H1 (cell line): ENCODE results near the gene HNRNPA3. TPM values are rescaled to one million over a fixed set of nuclear protein-coding genes. Genes with fewer than 3 reads are reported as not detected.

ENCODE experiments used
- BRCA1 ChIP-seq: IDR thresholded peaks from 2 replicates; pipeline ENCODE4 v1.6.1; 2012; ENCODE audit warnings: low read depth, low read length, improper control_type of control experiment
- CBX8 ChIP-seq: fragments of 300-800, 300-1000 bp; sonication (generic); IDR thresholded peaks from 2 replicates; pipeline ENCODE4 v1.7.1; 2016; ENCODE audit warnings: low read depth, low read length, borderline replicate concordance
- CEBPB ChIP-seq: IDR thresholded peaks from 2 replicates; pipeline ENCODE4 v1.6.1; 2012; ENCODE audit warnings: low read depth, low read length
- CHD2 ChIP-seq: IDR thresholded peaks from 2 replicates; pipeline ENCODE4 v1.6.1; 2012; ENCODE audit warnings: low read length, improper control_type of control experiment
- CTBP2 ChIP-seq: IDR thresholded peaks from 2 replicates; pipeline ENCODE4 v1.7.0; 2011; ENCODE audit warnings: borderline replicate concordance, mild to moderate bottlenecking, moderate library complexity, mixed read lengths, low read length; ENCODE audit not compliant: insufficient read depth, insufficient read length
- GABPA ChIP-seq: IDR thresholded peaks from 2 replicates; pipeline ENCODE4 v1.6.1; 2011; ENCODE audit warnings: mild to moderate bottlenecking, low read length, moderate library complexity, borderline replicate concordance; ENCODE audit not compliant: insufficient read depth
- HDAC2 ChIP-seq, 2 experiments: fragments of 300-600 bp in 1 of 2; sonication (generic) in 1 of 2; IDR thresholded peaks; 2 replicates each; pipeline ENCODE4 v1.6.1; 2011 to 2012; ENCODE audit warnings: low read depth in 2 of 2, low read length in 2 of 2, mild to moderate bottlenecking in 2 of 2, moderate library complexity in 2 of 2, borderline replicate concordance in 1 of 2, inconsistent platforms in 1 of 2
- HDAC6 ChIP-seq: IDR thresholded peaks from one replicate; pipeline ENCODE4 v1.7.1; 2012; ENCODE audit warnings: low read depth, mild to moderate bottlenecking, inconsistent platforms, low read length, moderate library complexity
- JUN ChIP-seq: IDR thresholded peaks from 2 replicates; pipeline ENCODE4 v1.6.1; 2011; ENCODE audit warnings: low read depth, mild to moderate bottlenecking, improper control_type of control experiment, low read length
- JUND ChIP-seq: IDR thresholded peaks from 2 replicates; pipeline ENCODE4 v1.6.1; 2011; ENCODE audit warnings: mild to moderate bottlenecking, improper control_type of control experiment, low read length
- KDM1A ChIP-seq: fragments of 200-600, 300-600 bp; sonication (generic); IDR thresholded peaks from 2 replicates; pipeline ENCODE4 v1.7.1; 2016; ENCODE audit warnings: mild to moderate bottlenecking, low read length, borderline replicate concordance
- KDM5A ChIP-seq: fragments of 200-600 bp; IDR thresholded peaks from 2 replicates; pipeline ENCODE4 v1.7.1; 2012; ENCODE audit warnings: mild to moderate bottlenecking, low read length, inconsistent platforms, mixed read lengths
- NRF1 ChIP-seq: IDR thresholded peaks from 2 replicates; pipeline ENCODE4 v1.6.1; 2011; ENCODE audit warnings: mild to moderate bottlenecking, low read depth, low read length, improper control_type of control experiment
- POU5F1 ChIP-seq: IDR thresholded peaks from 2 replicates; pipeline ENCODE4 v1.6.1; 2011; ENCODE audit warnings: low read depth, mild to moderate bottlenecking, low read length, moderate library complexity
- RAD21 ChIP-seq, 2 experiments: IDR thresholded peaks in 1 of 2; conservative IDR thresholded peaks in 1 of 2; 2 replicates each; pipeline ENCODE4 v1.6.1; 2011; ENCODE audit warnings: low read depth in 2 of 2, low read length in 2 of 2, improper control_type of control experiment in 1 of 2, inconsistent platforms in 1 of 2, mild to moderate bottlenecking in 1 of 2, moderate library complexity in 1 of 2
- RFX5 ChIP-seq: IDR thresholded peaks from 2 replicates; pipeline ENCODE4 v1.6.1; 2011; ENCODE audit warnings: low read depth, low read length, improper control_type of control experiment, borderline replicate concordance
- SIN3A ChIP-seq, 2 experiments: IDR thresholded peaks in 1 of 2; conservative IDR thresholded peaks in 1 of 2; 2 replicates each; pipeline ENCODE4 v1.6.1; 2011 to 2012; ENCODE audit warnings: low read length in 2 of 2, improper control_type of control experiment in 1 of 2, low read depth in 1 of 2, mild to moderate bottlenecking in 1 of 2
- SP1 ChIP-seq: IDR thresholded peaks from 2 replicates; pipeline ENCODE4 v1.6.1; 2011; ENCODE audit warnings: low read depth, low read length
- TAF1 ChIP-seq: IDR thresholded peaks from 2 replicates; pipeline ENCODE4 v1.6.1; 2011; ENCODE audit warnings: mild to moderate bottlenecking, low read depth, low read length
- TBP ChIP-seq: IDR thresholded peaks from 2 replicates; pipeline ENCODE4 v1.6.1; 2011; ENCODE audit warnings: low read depth, low read length, improper control_type of control experiment
- TCF12 ChIP-seq: IDR thresholded peaks from 2 replicates; pipeline ENCODE4 v1.6.1; 2011; ENCODE audit warnings: low read depth, mild to moderate bottlenecking, low read length
- polyA plus RNA-seq, 7 experiments: library from polyadenylated mRNA; depleted of rRNA in 3 of 7; stranded (reverse) in 5 of 7; unstranded in 2 of 7; fragments of >200 nt in 5 of 7; fragments of 200-250 nt in 2 of 7; gene quantifications; 1 replicate in 5 of 7; 2 replicates in 1 of 7; 4 replicates in 1 of 7; pipeline versions ENCODE4 v1.2.1 to v1.2.3, GENCODE V29; 2011 to 2013; ENCODE audit warnings: missing spikeins in 2 of 7, mixed read lengths in 2 of 7
- total RNA-seq: library from RNA; stranded (reverse); fragmentation: NEBNext Ultra II Directional; extraction: Animal tissue kit (Norgen Biotek cat#: 25700); gene quantifications from 2 replicates; pipeline ENCODE4 v1.2.1, GENCODE V29; 2021
- TF ChIP-seq, protein P1 (sequence below): IDR thresholded peaks from 2 replicates; pipeline ENCODE4 v1.6.1; 2012; ENCODE audit warnings: low read length, inconsistent platforms
- TF ChIP-seq, protein P2 (sequence below): IDR thresholded peaks from 2 replicates; pipeline ENCODE4 v1.6.1; 2012; ENCODE audit warnings: inconsistent platforms

HNRNPA3 gene
- total and polyA plus RNA-seq, 2 of the 8 experiments (the other 6 are each of a cell fraction or from before 2014, with no cell fraction given) = 66.1 to 408 TPM

DNA sequence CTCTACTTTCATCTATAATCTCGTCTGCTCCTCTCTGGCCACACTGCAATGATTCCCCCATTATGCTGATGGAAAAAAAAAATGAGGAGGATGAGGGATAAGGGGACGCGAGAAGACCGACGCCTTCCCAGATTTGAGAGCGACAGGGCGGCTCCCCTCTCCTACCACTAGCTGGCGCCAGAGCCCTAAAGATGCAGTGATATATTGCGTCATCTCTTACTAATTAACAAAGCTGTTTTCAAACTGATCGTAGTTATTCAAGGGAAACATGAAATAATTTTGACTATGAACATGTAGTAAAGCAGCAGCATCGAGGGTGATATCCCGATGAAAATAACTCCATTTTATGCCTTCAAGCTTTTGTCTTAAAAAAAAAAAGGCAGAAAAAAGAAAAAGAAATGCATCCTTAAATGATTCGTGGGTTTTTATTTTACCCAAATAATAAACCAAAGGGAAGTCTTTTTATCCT, 48.0 kb upstream of the HNRNPA3 start (continued):
- TF ChIP-seq POU5F1 (no peak), CHD2 (no peak), KDM5A (no peak), HDAC2 (IDR thresholded peaks at IDR 0.05; ENCODE audit: borderline replicate concordance in 1 of 2, low read depth in 2 of 2, low read length in 2 of 2) (no peak), TAF1 (0 out of 2 replicates have a peak, but pooled peaks have one; percentile 23), TBP (no peak), NRF1 (no peak), CEBPB (peak; percentile 100), RFX5 (no peak), CTBP2 (no peak), BRCA1 (no peak), JUN (peak; percentile 84), TCF12 (no peak), SP1 (no peak), HDAC6 (no peak), RAD21 (IDR thresholded peaks at IDR 0.05 in 1 of 2, conservative IDR thresholded peaks at IDR 0.05 in 1 of 2; ENCODE audit: low read depth in 2 of 2, low read length in 2 of 2) (peak; percentile 99), KDM1A (no peak), JUND (peak; percentile 99), SIN3A (conservative IDR thresholded peaks at IDR 0.05 in 1 of 2, IDR thresholded peaks at IDR 0.05 in 1 of 2; ENCODE audit: low read depth in 1 of 2, low read length in 2 of 2) (no peak), GABPA (no peak), CBX8 (no peak)
- TF ChIP-seq, protein P1, sequence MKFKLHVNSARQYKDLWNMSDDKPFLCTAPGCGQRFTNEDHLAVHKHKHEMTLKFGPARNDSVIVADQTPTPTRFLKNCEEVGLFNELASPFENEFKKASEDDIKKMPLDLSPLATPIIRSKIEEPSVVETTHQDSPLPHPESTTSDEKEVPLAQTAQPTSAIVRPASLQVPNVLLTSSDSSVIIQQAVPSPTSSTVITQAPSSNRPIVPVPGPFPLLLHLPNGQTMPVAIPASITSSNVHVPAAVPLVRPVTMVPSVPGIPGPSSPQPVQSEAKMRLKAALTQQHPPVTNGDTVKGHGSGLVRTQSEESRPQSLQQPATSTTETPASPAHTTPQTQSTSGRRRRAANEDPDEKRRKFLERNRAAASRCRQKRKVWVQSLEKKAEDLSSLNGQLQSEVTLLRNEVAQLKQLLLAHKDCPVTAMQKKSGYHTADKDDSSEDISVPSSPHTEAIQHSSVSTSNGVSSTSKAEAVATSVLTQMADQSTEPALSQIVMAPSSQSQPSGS = peak; percentile 98
- TF ChIP-seq, protein P2, sequence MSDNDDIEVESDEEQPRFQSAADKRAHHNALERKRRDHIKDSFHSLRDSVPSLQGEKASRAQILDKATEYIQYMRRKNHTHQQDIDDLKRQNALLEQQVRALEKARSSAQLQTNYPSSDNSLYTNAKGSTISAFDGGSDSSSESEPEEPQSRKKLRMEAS = no peak
